NCI-H774 (cell line): Measurements from ENCODE around the gene MCAM.
A peak's percentile ranks its signal among the peaks of the same experiment; 100 is the strongest.

Experiments used
- DNase-seq: peaks from one replicate; lab custom pipeline; 2025; lab: John Stamatoyannopoulos, UW

Gene MCAM

DNA sequence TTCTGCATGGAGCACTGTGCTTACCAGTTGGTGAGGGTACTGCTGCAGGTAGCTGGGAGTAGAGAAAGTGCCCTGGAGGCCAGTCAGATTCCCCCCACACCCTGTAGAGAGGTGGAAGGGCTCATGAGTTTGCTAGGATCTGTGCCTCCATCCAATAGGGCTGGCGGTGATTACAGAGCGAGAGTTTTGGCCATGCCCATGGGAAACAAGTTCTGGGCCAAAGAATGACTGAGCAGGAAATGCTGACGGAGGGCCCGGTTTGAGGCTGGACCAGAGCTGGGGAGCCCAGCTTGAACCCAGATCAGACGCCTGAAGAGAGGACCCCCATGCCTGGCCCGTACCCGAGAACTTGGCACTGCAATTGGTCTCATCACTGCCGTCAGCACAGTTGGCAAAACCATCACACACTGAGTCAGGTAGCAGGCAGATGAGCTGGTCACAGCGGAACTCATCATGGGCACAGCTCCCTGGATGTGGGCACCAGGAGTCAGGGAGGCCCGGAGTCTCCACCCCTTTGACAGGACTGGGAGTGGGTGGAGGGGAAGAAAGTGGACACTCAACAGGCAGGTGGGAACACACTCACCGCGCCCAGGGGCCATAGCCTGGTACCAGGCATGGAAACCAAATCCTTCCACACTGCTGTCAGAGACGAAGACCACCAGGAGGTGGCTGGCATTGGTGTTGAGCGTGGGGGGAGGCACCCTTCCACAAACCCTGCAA is 27.5 kb upstream of the MCAM start:
- no peak for DNase-seq

- no peak for DNase-seq
These were observed 26.8 kb upstream of the MCAM start for GRCh38 chr11:119343726-119344125.

GRCh38 chr11:119342362-119343130 is 25.6 kb upstream of the MCAM start:
- DNase-seq = no peak

DNA sequence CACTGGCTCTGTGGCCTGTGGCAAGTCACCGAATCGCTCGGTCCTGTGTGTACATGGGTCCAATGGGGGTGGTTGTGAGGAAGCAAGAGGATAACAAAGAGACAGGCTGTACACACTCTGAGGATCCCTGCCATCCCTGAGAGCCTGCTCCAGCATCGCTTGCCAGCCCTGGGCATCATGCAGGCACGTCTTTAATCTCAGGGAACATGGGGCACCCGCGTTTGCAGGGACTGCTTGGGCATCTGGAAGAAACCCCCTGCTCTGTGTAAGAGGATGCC is 25.0 kb upstream of the MCAM start:
- DNase-seq = no peak

DNA sequence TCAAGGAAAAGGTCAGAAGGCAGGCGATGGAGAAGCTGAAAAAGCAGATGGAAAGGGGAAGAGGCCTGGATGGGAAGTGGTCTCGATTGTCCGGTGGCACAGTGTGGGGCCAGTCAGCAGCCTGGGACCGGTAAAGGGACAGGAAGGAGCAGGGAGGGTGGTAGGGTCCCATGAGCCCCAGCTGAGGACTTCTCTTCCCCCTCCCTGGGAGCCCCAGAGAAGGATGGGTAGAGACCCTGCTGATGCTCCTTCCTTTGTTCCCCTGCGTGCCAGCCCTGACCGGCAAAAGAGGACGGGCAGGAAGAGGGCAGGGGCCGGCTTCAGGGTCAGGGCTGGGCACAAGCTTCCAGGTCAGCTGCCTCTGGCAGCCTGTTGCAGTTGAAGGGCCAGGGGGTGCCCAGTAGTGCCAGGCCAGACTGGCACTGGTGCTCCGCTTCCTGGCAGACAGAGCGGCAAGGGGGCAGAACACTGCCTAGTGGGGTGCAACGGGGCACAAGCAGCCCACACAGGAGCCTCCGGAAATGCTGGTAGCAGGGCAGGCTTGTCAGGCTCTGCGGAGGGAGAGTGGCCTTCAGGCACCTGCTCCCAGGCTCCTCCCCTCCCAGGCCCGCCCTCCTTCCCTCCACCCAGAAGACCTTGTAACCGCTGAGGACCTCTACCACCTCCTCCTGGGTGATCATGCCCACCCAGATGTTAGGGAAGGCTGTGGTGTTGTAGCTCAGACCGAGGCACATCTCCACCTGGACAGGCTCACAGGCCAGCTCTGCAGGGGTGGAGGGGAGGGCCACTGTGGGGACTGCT is 24.5 kb upstream of the MCAM start:
- DNase-seq = no peak

- no peak for DNase-seq
These were observed 23.6 kb upstream of the MCAM start, which contains the start of gene C1QTNF5 for GRCh38 chr11:119340335-119341221. TSS of gene C1QTNF5 (minus strand) at chr11:119340883. CDS start at chr11:119340397, 486 bp downstream.

- DNase-seq = peak; percentile 45
These were observed 22.8 kb upstream of the MCAM start for GRCh38 chr11:119339589-119340334.

- no peak for DNase-seq
These were observed 22.1 kb upstream of the MCAM start for GRCh38 chr11:119338965-119339588.

DNA sequence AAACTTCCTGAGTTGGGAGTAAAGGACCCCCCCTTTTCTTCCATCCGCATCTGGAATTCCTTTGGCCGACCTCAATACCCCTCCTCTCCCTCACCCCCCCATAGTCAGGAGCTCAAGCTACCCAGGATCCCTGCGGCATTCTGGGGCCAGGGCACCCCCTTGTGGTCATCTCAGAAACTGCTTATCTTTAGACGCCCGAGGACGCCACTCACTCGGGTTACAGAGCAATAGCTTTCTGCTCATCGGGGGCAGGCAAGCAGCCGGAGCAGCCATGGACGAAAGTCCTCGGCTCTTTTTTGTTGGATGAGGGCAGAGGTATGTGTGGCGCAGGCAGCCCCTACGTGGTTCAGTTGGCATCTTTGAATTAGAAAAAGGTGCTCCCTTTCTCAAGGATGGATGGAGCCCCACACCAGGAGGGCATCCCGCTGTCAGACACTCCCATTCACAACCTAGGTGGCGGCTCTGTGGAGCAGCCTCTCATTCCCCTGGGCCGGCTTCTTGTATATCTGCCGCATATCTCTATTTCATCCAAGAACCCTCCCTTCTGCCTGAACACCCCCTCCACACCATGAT is 21.5 kb upstream of the MCAM start:
- peak; percentile 49 for DNase-seq

DNA sequence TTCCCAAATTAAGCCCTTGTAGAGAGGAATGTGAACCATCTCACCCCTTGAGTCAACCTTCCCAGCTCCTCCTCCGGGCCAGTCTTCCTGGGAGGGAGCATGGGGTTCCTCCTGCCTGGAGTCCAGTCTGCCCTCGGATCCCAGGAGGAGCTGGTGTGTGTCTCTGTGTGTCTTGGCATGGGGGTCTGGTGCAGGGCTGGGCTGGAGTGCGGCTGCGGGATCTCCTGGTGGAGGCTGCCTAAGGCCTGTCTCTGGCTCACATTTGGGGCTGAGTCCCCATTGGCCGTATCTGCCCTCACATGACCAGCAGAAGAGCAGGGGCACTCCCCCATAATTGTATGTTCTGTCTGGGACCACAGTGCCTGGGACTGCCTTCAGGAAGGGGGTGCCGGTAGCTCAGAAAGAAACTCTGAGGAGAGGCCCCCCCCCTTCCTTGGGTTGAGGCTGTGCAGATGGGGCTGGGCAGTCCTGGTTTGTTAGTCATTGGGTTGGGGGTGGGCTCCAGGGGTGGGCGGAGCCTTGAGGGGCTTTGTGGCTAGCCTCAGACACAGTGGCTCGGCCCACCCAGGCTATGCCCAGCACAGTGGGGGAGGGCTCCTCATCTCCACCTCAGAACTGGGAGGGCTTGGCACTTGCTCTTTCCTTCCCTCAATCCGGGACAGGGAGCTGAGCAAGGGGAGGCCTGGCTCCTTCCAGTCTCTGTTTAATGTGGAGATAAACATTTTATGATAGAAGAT is 20.8 kb upstream of the MCAM start:
- no peak for DNase-seq

- no peak for DNase-seq
These were observed 20.0 kb upstream of the MCAM start for GRCh38 chr11:119336744-119337469.

- no peak for DNase-seq
These were observed 19.0 kb upstream of the MCAM start for GRCh38 chr11:119335655-119336543.

DNA sequence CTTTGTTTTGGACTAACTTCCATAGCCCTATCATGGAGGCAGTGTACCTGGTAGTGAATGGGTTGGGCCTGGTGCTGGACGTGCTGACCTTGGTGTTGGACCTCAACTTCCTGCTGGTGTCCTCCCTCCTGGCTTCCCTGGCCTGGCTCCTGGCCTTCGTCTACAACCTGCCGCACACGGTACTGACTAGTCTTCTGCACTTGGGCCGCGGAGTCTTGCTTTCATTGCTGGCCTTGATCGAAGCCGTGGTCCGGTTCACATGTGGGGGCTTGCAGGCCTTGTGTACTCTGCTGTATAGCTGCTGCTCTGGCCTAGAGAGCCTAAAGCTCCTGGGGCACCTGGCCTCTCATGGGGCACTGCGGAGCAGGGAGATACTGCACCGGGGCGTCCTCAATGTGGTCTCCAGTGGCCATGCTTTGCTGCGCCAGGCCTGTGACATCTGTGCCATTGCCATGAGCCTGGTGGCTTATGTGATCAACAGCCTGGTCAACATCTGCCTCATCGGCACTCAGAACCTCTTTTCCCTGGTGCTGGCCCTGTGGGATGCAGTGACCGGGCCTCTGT is 18.2 kb upstream of the MCAM start:
- DNase-seq = no peak

- peak; percentile 97 for DNase-seq
These were observed 17.4 kb upstream of the MCAM start, which contains the start of gene RNF26 for GRCh38 chr11:119334174-119334930. TSS of gene RNF26 (plus strand) at chr11:119334527. CDS start at chr11:119335123, 596 bp downstream.

GRCh38 chr11:119332111-119332765 is 15.3 kb upstream of the MCAM start:
- no peak for DNase-seq

DNA sequence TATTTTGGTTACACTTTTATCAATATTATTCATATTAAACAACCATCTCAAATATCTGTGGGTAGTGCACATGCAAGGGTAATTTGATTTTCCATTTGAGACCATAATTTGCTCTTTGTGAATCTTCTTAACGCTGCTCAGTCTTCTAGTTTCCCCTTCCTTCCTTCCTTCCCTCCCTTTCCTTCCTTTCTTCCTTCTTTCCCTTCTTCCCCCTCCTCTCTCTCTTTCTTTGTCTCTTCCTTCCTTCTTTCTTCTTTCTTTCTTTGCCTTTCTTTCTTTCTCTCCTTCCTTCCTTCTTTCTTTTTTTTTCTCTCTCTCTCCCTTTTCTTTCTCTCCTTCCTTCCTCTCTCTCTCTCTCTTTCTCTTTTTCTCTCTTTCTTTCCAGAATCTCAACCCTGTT is 13.3 kb upstream of the MCAM start:
- no peak for DNase-seq
